Smooth muscle cell (in vitro differentiated cells): ENCODE results near the gene CHRNA10. TPM values are rescaled to one million over a fixed set of nuclear protein-coding genes. Genes with fewer than 3 reads are reported as not detected.

Source experiments
- DNase-seq: peaks from one replicate; lab custom pipeline; 2025; ENCODE audit not compliant: unreplicated experiment; lab: John Stamatoyannopoulos, UW
- H2AFZ ChIP-seq: fragments of 200-600 bp; sonication (generic); 2 replicates; pipeline ENCODE4 v1.6.0; 2016; ENCODE audit warnings: antibody characterized with exemption, low read depth, mild to moderate bottlenecking
- H3F3A ChIP-seq: fragments of 200-600 bp; sonication (generic); 2 replicates; pipeline ENCODE4 v1.6.0; 2017; ENCODE audit warnings: antibody characterized with exemption, low read depth
- H3K27ac ChIP-seq: fragments of 200-600 bp; sonication (generic); 2 replicates; pipeline ENCODE4 v1.5.1; 2016; ENCODE audit warnings: low read depth, mild to moderate bottlenecking
- H3K27me3 ChIP-seq: fragments of 200-600 bp; sonication (generic); 2 replicates; pipeline ENCODE4 v1.6.1; 2016; ENCODE audit warnings: low read depth, mild to moderate bottlenecking
- H3K36me3 ChIP-seq: fragments of 200-600 bp; sonication (generic); 2 replicates; pipeline ENCODE4 v1.5.1; 2016; ENCODE audit warnings: low read depth
- H3K4me1 ChIP-seq: fragments of 200-600 bp; sonication (generic); 2 replicates; pipeline ENCODE4 v1.5.1; 2016; ENCODE audit warnings: low read depth
- H3K4me2 ChIP-seq: fragments of 200-600 bp; sonication (generic); 2 replicates; pipeline ENCODE4 v1.6.0; 2016; ENCODE audit warnings: mild to moderate bottlenecking
- H3K4me3 ChIP-seq: fragments of 200-600 bp; sonication (generic); 2 replicates; pipeline ENCODE4 v1.5.1; 2016; ENCODE audit warnings: mild to moderate bottlenecking
- H3K79me2 ChIP-seq: fragments of 200-600 bp; sonication (generic); 2 replicates; pipeline ENCODE4 v1.6.0; 2016; ENCODE audit warnings: low read depth, mild to moderate bottlenecking
- H3K9ac ChIP-seq: fragments of 200-600 bp; sonication (generic); 2 replicates; pipeline ENCODE4 v1.6.0; 2016; ENCODE audit warnings: low read depth
- H3K9me3 ChIP-seq: fragments of 200-600 bp; sonication (generic); replicated peaks from 2 replicates; pipeline ENCODE4 v1.5.1; 2016; ENCODE audit warnings: low read depth
- H4K20me1 ChIP-seq: fragments of 200-600 bp; sonication (generic); 2 replicates; pipeline ENCODE4 v1.6.0; 2016; ENCODE audit warnings: low read depth
- CTCF ChIP-seq: fragments of 200-600 bp; sonication (generic); IDR thresholded peaks from 2 replicates; pipeline ENCODE4 v1.5.1; 2017; ENCODE audit warnings: borderline replicate concordance, mild to moderate bottlenecking, antibody characterized with exemption; ENCODE audit not compliant: insufficient read depth, poor library complexity, severe bottlenecking
- WGBS: methylation state at CpG from one replicate; pipeline ENCODE4 v1.1.7; 2016; ENCODE audit warnings: low lambda C conversion rate; 5-methylcytosine and 5-hydroxymethylcytosine counted together
- polyA plus RNA-seq: library from polyadenylated mRNA; unstranded; fragments of >200 nt; fragmentation: Nextera tagmentation; extraction: Ambion mirVana; gene quantifications from 2 replicates; pipeline ENCODE4 v1.2.1, GENCODE V29; 2016
- total RNA-seq: library from RNA; depleted of rRNA; stranded (reverse); fragments of >200 nt; gene quantifications from 2 replicates; pipeline ENCODE4 v1.2.3, GENCODE V29; 2014

CHRNA10 gene
- total and polyA plus RNA-seq, 2 experiments from 2014 or later: 0.41 to 0.58 TPM

DNA sequence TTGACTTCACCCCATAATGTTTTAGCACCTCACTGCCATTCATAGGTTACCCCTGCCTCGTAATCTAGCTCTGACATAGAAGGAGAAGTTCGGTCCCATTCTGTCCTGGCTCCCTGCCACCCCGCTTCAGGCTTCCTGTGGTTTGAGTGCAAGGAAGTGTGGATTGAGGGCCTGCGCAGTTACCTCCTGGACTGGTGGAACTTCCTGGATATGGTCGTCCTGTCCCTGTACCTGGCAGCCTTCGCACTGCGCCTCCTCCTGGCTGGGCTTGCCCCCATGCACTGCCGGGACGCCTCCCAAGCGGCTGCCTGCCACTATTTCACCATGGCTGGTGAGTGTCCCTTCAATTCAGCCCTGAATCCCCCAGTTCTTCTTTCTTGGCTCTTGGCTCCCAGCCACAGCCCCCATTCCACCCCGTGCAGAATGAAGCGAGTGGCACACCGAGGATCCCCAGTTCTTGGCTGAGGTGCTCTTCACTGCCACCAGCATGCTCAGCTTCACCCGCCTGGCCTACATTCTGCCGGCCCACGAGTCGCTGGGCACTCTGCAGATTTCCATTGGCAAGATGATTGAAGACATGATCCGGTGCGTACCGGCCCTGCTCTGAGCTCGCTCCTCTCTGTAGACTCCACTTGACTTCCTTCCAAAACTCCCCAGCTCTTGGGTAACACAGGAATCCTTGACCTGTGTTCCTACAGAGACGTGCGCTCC, 44.8 kb downstream of the CHRNA10 start:
- H4K20me1 ChIP-seq: no peaks in the 10 kb centered on the region
- DNase-seq: no peak
- no peak overlapping the region for H3K4me2 ChIP-seq
- no peaks in the 10 kb centered on the region for H3K36me3 ChIP-seq
- 95% methylated on average over 23 of the region's 23 CpGs for WGBS
- no peaks in the 10 kb centered on the region for H3K9me3 ChIP-seq
- H3F3A ChIP-seq: no peaks in the 10 kb centered on the region
- no peak overlapping the region for H3K9ac ChIP-seq
- H3K27me3 ChIP-seq: no peaks in the 10 kb centered on the region
- H2AFZ ChIP-seq: no peak overlapping the region
- TF ChIP-seq CTCF: no peak
- H3K4me1 ChIP-seq: no peaks in the 10 kb centered on the region
- H3K79me2 ChIP-seq: no peaks in the 10 kb centered on the region
- peak overlapping the region; percentile 47 for H3K27ac ChIP-seq
- H3K4me3 ChIP-seq: no peak overlapping the region

- Histone ChIP-seq H4K20me1 (no peaks in the 10 kb centered on the region), H3K9ac (no peak overlapping the region), H3K9me3 (no peaks in the 10 kb centered on the region), H3K4me2 (no peak overlapping the region), H3K79me2 (no peaks in the 10 kb centered on the region), H3F3A (no peaks in the 10 kb centered on the region), H3K27me3 (no peaks in the 10 kb centered on the region), H3K4me1 (no peaks in the 10 kb centered on the region), H2AFZ (no peak overlapping the region), H3K4me3 (no peak overlapping the region), H3K27ac (no peak overlapping the region), H3K36me3 (no peaks in the 10 kb centered on the region)
- no peak for DNase-seq
- WGBS: 60% methylated on average over 8 of the region's 8 CpGs
- no peak for TF ChIP-seq CTCF
Observed at GRCh38 chr11:3623767-3624458, 47.3 kb downstream of the CHRNA10 start.

DNA sequence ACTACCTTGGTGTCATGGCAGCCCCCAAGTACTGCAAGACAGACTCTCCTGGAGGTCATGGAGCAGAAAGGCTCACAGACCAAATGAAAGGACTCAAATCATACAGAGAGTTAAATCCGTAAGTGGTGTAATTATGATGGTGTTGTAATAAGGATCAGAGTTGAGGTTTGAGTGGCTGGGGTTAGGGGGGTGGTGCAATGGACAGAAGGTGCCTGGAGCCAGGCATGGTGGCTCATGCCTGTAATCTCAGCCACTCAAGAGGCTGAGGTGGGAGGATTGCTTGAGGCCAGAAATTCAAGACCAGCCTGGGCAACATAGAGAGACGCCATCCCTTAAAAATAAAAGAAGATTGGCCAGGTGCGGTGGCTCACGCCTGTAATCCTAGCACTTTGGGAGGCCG, 48.1 kb downstream of the CHRNA10 start:
- no peaks in the 10 kb centered on the region for H3K4me1 ChIP-seq
- H3K27me3 ChIP-seq: no peaks in the 10 kb centered on the region
- no peaks in the 10 kb centered on the region for H3K9me3 ChIP-seq
- H3F3A ChIP-seq: no peaks in the 10 kb centered on the region
- H3K36me3 ChIP-seq: no peaks in the 10 kb centered on the region
- no peaks in the 10 kb centered on the region for H3K79me2 ChIP-seq
- no peak overlapping the region for H2AFZ ChIP-seq
- no peak overlapping the region for H3K27ac ChIP-seq
- TF ChIP-seq CTCF: no peak
- H3K4me2 ChIP-seq: no peak overlapping the region
- DNase-seq: no peak
- no peaks in the 10 kb centered on the region for H4K20me1 ChIP-seq
- no peak overlapping the region for H3K9ac ChIP-seq
- WGBS: 94% methylated on average over 5 of the region's 5 CpGs
- H3K4me3 ChIP-seq: no peak overlapping the region

- no peak overlapping the region for H3K4me3 ChIP-seq
- H4K20me1 ChIP-seq: no peaks in the 10 kb centered on the region
- no peak overlapping the region for H3K9ac ChIP-seq
- no peaks in the 10 kb centered on the region for H3K27me3 ChIP-seq
- no peak for TF ChIP-seq CTCF
- no peak overlapping the region for H2AFZ ChIP-seq
- no peak overlapping the region for H3K27ac ChIP-seq
- H3K9me3 ChIP-seq: no peaks in the 10 kb centered on the region
- no peaks in the 10 kb centered on the region for H3K79me2 ChIP-seq
- WGBS: 69% methylated on average over 4 of the region's 4 CpGs
- H3K36me3 ChIP-seq: no peaks in the 10 kb centered on the region
- no peaks in the 10 kb centered on the region for H3F3A ChIP-seq
- H3K4me2 ChIP-seq: no peak overlapping the region
- no peaks in the 10 kb centered on the region for H3K4me1 ChIP-seq
- no peak for DNase-seq
Observed at GRCh38 chr11:3622521-3622920, 48.7 kb downstream of the CHRNA10 start.
